HEK293 (cell line): Measurements from ENCODE around the gene NEMP1.

ENCODE experiments used
- CTCF ChIA-PET: fragments of 350-600 bp; formaldehyde crosslinking; extraction: SDS; loops from one replicate; lab custom pipeline; 2021; ENCODE audit warnings: antibody characterized with exemption; lab: Yijun Ruan, JAX
- POLR2A ChIA-PET: fragments of 300-600 bp; formaldehyde crosslinking; extraction: SDS; loops from one replicate; lab custom pipeline; 2020; ENCODE audit warnings: antibody characterized with exemption, inconsistent platforms; lab: Yijun Ruan, JAX
- H3K27ac ChIP-seq: fragments of 200-500 bp; sonication (Bioruptor generic); 2 replicates; pipeline ENCODE4 v1.5.1; 2014; ENCODE audit warnings: low read depth, low read length, control low read depth, inconsistent platforms; ENCODE audit errors: extremely low read depth
- H3K36me3 ChIP-seq, 2 experiments: fragments of 200-500 bp in 1 of 2; sonication (Bioruptor generic) in 1 of 2; 1 replicate in 1 of 2; 2 replicates in 1 of 2; pipeline ENCODE4 v1.5.1; 2014 to 2017; ENCODE audit warnings: inconsistent platforms in 2 of 2, low read length in 2 of 2; ENCODE audit not compliant: control insufficient read depth in 2 of 2, insufficient read depth in 1 of 2
- H3K4me1 ChIP-seq: fragments of 200-500 bp; sonication (Bioruptor generic); 2 replicates; pipeline ENCODE4 v1.5.1; 2014; ENCODE audit warnings: mild to moderate bottlenecking, low read length, inconsistent platforms; ENCODE audit not compliant: control insufficient read depth, insufficient read depth
- H3K4me3 ChIP-seq: 2 replicates; pipeline ENCODE4 v1.5.1; 2011; ENCODE audit warnings: low read depth, mild to moderate bottlenecking, control low read depth, low read length, moderate library complexity
- H3K9me3 ChIP-seq: fragments of 200-500 bp; sonication (Bioruptor generic); 2 replicates; pipeline ENCODE4 v1.5.1; 2014; ENCODE audit warnings: low read depth, low read length, inconsistent platforms; ENCODE audit not compliant: control insufficient read depth, insufficient read depth
- BCL11A ChIP-seq: fragments of 450-650 bp; formaldehyde crosslinking; IDR thresholded peaks from 2 replicates; pipeline ENCODE4 v1.5.1; 2016; ENCODE audit warnings: low read depth, missing biosample characterization, missing genetic modification characterization
- KLF16 ChIP-seq: fragments of 450-650 bp; formaldehyde crosslinking; IDR thresholded peaks from 2 replicates; pipeline ENCODE4 v1.5.1; 2017; ENCODE audit warnings: missing biosample characterization, missing genetic modification characterization
- KLF8 ChIP-seq: fragments of 450-650 bp; formaldehyde crosslinking; IDR thresholded peaks from 2 replicates; pipeline ENCODE4 v1.5.1; 2016; ENCODE audit warnings: missing biosample characterization, missing genetic modification characterization
- KLF9 ChIP-seq: fragments of 450-650 bp; formaldehyde crosslinking; IDR thresholded peaks from 2 replicates; pipeline ENCODE4 v1.5.1; 2016; ENCODE audit warnings: missing biosample characterization, missing genetic modification characterization, low read depth
- SALL2 ChIP-seq: fragments of 450-650 bp; formaldehyde crosslinking; IDR thresholded peaks from 2 replicates; pipeline ENCODE4 v1.5.0; 2017; ENCODE audit warnings: missing biosample characterization, mild to moderate bottlenecking, missing genetic modification characterization, borderline replicate concordance
- SP2 ChIP-seq: fragments of 450-650 bp; formaldehyde crosslinking; IDR thresholded peaks from 2 replicates; pipeline ENCODE4 v1.5.1; 2016; ENCODE audit warnings: missing biosample characterization, missing genetic modification characterization
- SP3 ChIP-seq: fragments of 450-650 bp; formaldehyde crosslinking; IDR thresholded peaks from 2 replicates; pipeline ENCODE4 v1.5.1; 2016; ENCODE audit warnings: missing biosample characterization, missing genetic modification characterization
- WT1 ChIP-seq: fragments of 450-650 bp; formaldehyde crosslinking; IDR thresholded peaks from 2 replicates; pipeline ENCODE4 v1.5.1; 2016; ENCODE audit warnings: missing biosample characterization, missing genetic modification characterization
- ZBTB20 ChIP-seq: fragments of 450-650 bp; formaldehyde crosslinking; IDR thresholded peaks from 2 replicates; pipeline ENCODE4 v1.5.1; 2016; ENCODE audit warnings: missing biosample characterization, missing genetic modification characterization
- ZBTB48 ChIP-seq: fragments of 450-650 bp; formaldehyde crosslinking; IDR thresholded peaks from 2 replicates; pipeline ENCODE4 v1.5.1; 2016; ENCODE audit warnings: missing biosample characterization, missing genetic modification characterization
- ZNF10 ChIP-seq: fragments of 450-650 bp; formaldehyde crosslinking; IDR thresholded peaks from 2 replicates; pipeline ENCODE4 v1.5.1; 2017; ENCODE audit warnings: missing biosample characterization, missing genetic modification characterization
- ZNF214 ChIP-seq: fragments of 450-650 bp; formaldehyde crosslinking; IDR thresholded peaks from 2 replicates; pipeline ENCODE4 v1.5.1; 2017; ENCODE audit warnings: missing biosample characterization, mild to moderate bottlenecking, missing genetic modification characterization, borderline replicate concordance
- ZNF266 ChIP-seq: fragments of 450-650 bp; formaldehyde crosslinking; IDR thresholded peaks from 2 replicates; pipeline ENCODE4 v1.5.1; 2016; ENCODE audit warnings: missing biosample characterization, missing genetic modification characterization, low read depth
- ZNF292 ChIP-seq: fragments of 450-650 bp; formaldehyde crosslinking; IDR thresholded peaks from 2 replicates; pipeline ENCODE4 v1.5.1; 2016; ENCODE audit warnings: low read depth, missing biosample characterization, missing genetic modification characterization, borderline replicate concordance
- ZNF335 ChIP-seq: fragments of 450-650 bp; formaldehyde crosslinking; conservative IDR thresholded peaks from 2 replicates; pipeline ENCODE4 v1.5.1; 2016; ENCODE audit warnings: missing biosample characterization, missing genetic modification characterization
- ZNF341 ChIP-seq: fragments of 450-650 bp; formaldehyde crosslinking; IDR thresholded peaks from 2 replicates; pipeline ENCODE4; 2016; ENCODE audit warnings: low read depth, missing biosample characterization, missing genetic modification characterization
- ZNF354C ChIP-seq: fragments of 450-650 bp; formaldehyde crosslinking; IDR thresholded peaks from 2 replicates; pipeline ENCODE4 v1.5.1; 2016; ENCODE audit warnings: missing biosample characterization, missing genetic modification characterization, low read depth, borderline replicate concordance
- ZNF423 ChIP-seq: fragments of 450-650 bp; formaldehyde crosslinking; IDR thresholded peaks from 2 replicates; pipeline ENCODE4 v1.5.1; 2016; ENCODE audit warnings: missing biosample characterization, missing genetic modification characterization
- ZNF544 ChIP-seq: fragments of 450-650 bp; formaldehyde crosslinking; IDR thresholded peaks from 2 replicates; pipeline ENCODE4 v1.5.0; 2017; ENCODE audit warnings: missing biosample characterization, missing genetic modification characterization
- ZNF560 ChIP-seq: fragments of 450-650 bp; formaldehyde crosslinking; IDR thresholded peaks from 2 replicates; pipeline ENCODE4 v1.5.1; 2017; ENCODE audit warnings: missing biosample characterization, missing genetic modification characterization, borderline replicate concordance
- ZSCAN30 ChIP-seq: fragments of 450-650 bp; IDR thresholded peaks from 2 replicates; pipeline ENCODE4 v1.5.1; 2018; ENCODE audit warnings: missing biosample characterization, mild to moderate bottlenecking, missing genetic modification characterization, moderate library complexity
- TF ChIP-seq, protein P1 (sequence below): fragments of 450-650 bp; formaldehyde crosslinking; IDR thresholded peaks from 2 replicates; pipeline ENCODE4 v1.5.1; 2016; ENCODE audit warnings: missing biosample characterization, missing genetic modification characterization
- TF ChIP-seq, protein P2 (sequence below): fragments of 450-650 bp; formaldehyde crosslinking; IDR thresholded peaks from 2 replicates; pipeline ENCODE4 v1.5.1; 2017; ENCODE audit warnings: missing biosample characterization, mild to moderate bottlenecking, missing genetic modification characterization, moderate library complexity
- TF ChIP-seq, protein P3 (sequence below): fragments of 450-650 bp; formaldehyde crosslinking; IDR thresholded peaks from 2 replicates; pipeline ENCODE4 v1.5.1; 2016; ENCODE audit warnings: missing biosample characterization, missing genetic modification characterization
- TF ChIP-seq, protein P4 (sequence below): fragments of 450-650 bp; formaldehyde crosslinking; IDR thresholded peaks from 2 replicates; pipeline ENCODE4 v1.5.1; 2017; ENCODE audit warnings: missing biosample characterization, missing genetic modification characterization
- TF ChIP-seq, protein P5 (sequence below): IDR thresholded peaks from 2 replicates; pipeline ENCODE4 v1.6.1; 2011; ENCODE audit warnings: mild to moderate bottlenecking, low read depth, low read length, borderline replicate concordance
- TF ChIP-seq, protein P6 (sequence below): fragments of 450-650 bp; formaldehyde crosslinking; IDR thresholded peaks from 2 replicates; pipeline ENCODE4 v1.5.1; 2016; ENCODE audit warnings: missing biosample characterization, missing genetic modification characterization

The NEMP1 gene

DNA sequence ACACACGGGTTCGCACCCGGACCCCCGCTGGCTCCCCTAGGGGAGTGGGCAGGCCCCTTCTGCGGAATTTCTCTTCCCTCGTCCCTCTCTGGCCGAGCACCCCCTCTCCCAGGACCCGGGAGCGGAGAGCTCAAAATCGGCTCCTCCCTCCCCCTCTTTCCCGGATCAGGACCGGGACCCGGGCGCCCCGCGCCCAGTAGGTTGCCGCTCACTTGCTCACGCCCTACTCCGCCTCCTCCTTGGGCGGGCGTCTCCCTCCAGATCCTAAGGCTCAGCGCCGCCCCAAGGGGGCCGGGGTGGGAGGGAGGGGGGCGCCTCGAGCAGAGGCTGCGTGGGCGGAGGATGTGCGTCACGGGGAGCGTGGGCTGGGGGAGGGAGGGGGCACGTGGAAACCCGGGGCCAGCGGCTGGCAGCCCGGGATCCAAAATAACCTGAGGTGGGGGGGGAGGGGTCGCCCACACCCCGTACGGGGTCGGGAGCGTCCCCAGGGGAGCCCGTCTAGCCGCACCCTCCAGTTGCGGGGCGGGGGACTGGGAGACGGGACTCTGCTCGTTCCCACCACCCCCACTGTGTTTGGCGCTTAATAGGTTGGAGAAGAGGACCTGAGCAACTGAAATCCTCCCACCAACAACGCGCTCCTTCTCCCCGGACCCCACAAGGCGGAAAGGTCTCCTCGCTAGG, 8.6 kb upstream of the NEMP1 start (continued):
- TF ChIP-seq ZNF335 (tag by site-specific recombination), result peak; percentile 16; the same call in 1 of the 2 replicates
- peak; percentile 51; the same call in 1 of the 2 replicates for TF ChIP-seq BCL11A
- TF ChIP-seq ZNF560 (tag by site-specific recombination), result no peak
- TF ChIP-seq ZNF423 (tag by site-specific recombination), result peak; percentile 73; the same call in 1 of the 2 replicates
- TF ChIP-seq, protein P1, sequence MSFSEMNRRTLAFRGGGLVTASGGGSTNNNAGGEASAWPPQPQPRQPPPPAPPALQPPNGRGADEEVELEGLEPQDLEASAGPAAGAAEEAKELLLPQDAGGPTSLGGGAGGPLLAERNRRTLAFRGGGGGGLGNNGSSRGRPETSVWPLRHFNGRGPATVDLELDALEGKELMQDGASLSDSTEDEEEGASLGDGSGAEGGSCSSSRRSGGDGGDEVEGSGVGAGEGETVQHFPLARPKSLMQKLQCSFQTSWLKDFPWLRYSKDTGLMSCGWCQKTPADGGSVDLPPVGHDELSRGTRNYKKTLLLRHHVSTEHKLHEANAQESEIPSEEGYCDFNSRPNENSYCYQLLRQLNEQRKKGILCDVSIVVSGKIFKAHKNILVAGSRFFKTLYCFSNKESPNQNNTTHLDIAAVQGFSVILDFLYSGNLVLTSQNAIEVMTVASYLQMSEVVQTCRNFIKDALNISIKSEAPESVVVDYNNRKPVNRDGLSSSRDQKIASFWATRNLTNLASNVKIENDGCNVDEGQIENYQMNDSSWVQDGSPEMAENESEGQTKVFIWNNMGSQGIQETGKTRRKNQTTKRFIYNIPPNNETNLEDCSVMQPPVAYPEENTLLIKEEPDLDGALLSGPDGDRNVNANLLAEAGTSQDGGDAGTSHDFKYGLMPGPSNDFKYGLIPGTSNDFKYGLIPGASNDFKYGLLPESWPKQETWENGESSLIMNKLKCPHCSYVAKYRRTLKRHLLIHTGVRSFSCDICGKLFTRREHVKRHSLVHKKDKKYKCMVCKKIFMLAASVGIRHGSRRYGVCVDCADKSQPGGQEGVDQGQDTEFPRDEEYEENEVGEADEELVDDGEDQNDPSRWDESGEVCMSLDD (tag by site-specific recombination), result 0 out of 2 replicates have a peak, but pooled peaks have one; percentile 9
- TF ChIP-seq, protein P2, sequence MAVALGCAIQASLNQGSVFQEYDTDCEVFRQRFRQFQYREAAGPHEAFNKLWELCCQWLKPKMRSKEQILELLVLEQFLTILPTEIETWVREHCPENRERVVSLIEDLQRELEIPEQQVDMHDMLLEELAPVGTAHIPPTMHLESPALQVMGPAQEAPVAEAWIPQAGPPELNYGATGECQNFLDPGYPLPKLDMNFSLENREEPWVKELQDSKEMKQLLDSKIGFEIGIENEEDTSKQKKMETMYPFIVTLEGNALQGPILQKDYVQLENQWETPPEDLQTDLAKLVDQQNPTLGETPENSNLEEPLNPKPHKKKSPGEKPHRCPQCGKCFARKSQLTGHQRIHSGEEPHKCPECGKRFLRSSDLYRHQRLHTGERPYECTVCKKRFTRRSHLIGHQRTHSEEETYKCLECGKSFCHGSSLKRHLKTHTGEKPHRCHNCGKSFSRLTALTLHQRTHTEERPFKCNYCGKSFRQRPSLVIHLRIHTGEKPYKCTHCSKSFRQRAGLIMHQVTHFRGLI, result 0 out of 2 replicates have a peak, but pooled peaks have one; percentile 24
- TF ChIP-seq KLF16, result 0 out of 2 replicates have a peak, but pooled peaks have one; percentile 5
- TF ChIP-seq ZNF292 (tag by site-specific recombination), result no peak
- TF ChIP-seq ZNF544, result no peak
- 0 out of 2 replicates have a peak, but pooled peaks have one; percentile 33 for TF ChIP-seq ZSCAN30 (tag by site-specific recombination)
- TF ChIP-seq ZBTB20 (tag by site-specific recombination), result peak; percentile 89
- TF ChIP-seq ZNF214 (tag by site-specific recombination), result no peak
- peak; percentile 68; the same call in 1 of the 2 replicates for TF ChIP-seq ZNF10
- TF ChIP-seq SP2, result peak; percentile 80
- no peak for TF ChIP-seq ZBTB48 (tag by site-specific recombination)
- TF ChIP-seq KLF8 (tag by site-specific recombination), result peak; percentile 72
- no peak for TF ChIP-seq ZNF341 (tag by site-specific recombination)
- no peak for TF ChIP-seq SALL2
- TF ChIP-seq ZNF354C (tag by site-specific recombination), result no peak
- TF ChIP-seq SP3 (tag by site-specific recombination), result peak; percentile 42

DNA sequence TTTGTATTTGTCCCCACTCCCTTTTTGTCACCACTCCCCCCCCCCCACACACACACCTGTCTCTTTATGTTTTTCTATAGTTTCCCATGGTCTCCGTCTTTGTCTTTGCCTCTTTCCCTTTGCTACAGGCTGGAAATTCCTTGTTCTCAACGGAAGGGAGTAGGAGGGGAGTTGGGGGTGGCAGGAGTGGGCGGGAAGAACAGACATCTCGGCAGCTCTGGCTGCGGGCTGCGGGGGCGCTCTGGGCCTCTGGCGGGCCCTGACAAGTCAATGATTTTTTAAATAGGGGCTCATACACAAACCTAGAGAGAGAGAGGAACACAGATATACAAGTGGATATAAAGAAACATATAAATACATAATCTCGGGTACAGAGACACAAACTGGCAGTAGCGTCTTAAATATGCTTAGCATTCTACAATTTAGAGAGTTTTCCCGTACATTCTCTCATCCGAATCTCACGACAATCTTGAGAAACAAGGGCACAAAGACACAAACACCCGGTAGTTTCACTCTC, 8.0 kb upstream of the NEMP1 start:
- Histone ChIP-seq H3K4me1 (peaks cover 12% of the 10 kb centered on the region), H3K9me3 (no peaks in the 10 kb centered on the region), H3K36me3 (peaks cover 0 to 10% of the 10 kb centered on the region in 2 experiments; a peak in 1 of 3 replicates), H3K4me3 (peak overlapping the region; percentile 55), H3K27ac (peak overlapping the region; percentile 86)
- ChIA-PET CTCF (interaction anchor here (1.6 kb wide), 1 partner anchor 25 kb away, joined by 5 read pairs; the partner anchor contains the start of gene STAT6), POLR2A (interaction anchor here (0.6 to 4.5 kb wide), 5 partner anchors 8 to 163 kb away, joined by 3 to 53 read pairs (median 6); partner anchors contain the start of genes LRP1 and NEMP1)
- TF ChIP-seq, protein P3, sequence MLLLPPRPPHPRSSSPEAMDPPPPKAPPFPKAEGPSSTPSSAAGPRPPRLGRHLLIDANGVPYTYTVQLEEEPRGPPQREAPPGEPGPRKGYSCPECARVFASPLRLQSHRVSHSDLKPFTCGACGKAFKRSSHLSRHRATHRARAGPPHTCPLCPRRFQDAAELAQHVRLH (tag by site-specific recombination), result no peak
- TF ChIP-seq WT1 (peak; percentile 85), KLF9 (tag by site-specific recombination) (0 out of 2 replicates have a peak, but pooled peaks have one; percentile 11), ZNF266 (tag by site-specific recombination) (no peak), SP2 (peak; percentile 4)
- TF ChIP-seq, protein P4, sequence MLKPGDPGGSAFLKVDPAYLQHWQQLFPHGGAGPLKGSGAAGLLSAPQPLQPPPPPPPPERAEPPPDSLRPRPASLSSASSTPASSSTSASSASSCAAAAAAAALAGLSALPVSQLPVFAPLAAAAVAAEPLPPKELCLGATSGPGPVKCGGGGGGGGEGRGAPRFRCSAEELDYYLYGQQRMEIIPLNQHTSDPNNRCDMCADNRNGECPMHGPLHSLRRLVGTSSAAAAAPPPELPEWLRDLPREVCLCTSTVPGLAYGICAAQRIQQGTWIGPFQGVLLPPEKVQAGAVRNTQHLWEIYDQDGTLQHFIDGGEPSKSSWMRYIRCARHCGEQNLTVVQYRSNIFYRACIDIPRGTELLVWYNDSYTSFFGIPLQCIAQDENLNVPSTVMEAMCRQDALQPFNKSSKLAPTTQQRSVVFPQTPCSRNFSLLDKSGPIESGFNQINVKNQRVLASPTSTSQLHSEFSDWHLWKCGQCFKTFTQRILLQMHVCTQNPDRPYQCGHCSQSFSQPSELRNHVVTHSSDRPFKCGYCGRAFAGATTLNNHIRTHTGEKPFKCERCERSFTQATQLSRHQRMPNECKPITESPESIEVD (tag by site-specific recombination), result no peak
- TF ChIP-seq, protein P5, sequence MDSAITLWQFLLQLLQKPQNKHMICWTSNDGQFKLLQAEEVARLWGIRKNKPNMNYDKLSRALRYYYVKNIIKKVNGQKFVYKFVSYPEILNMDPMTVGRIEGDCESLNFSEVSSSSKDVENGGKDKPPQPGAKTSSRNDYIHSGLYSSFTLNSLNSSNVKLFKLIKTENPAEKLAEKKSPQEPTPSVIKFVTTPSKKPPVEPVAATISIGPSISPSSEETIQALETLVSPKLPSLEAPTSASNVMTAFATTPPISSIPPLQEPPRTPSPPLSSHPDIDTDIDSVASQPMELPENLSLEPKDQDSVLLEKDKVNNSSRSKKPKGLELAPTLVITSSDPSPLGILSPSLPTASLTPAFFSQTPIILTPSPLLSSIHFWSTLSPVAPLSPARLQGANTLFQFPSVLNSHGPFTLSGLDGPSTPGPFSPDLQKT, result no peak
- TF ChIP-seq, protein P6, sequence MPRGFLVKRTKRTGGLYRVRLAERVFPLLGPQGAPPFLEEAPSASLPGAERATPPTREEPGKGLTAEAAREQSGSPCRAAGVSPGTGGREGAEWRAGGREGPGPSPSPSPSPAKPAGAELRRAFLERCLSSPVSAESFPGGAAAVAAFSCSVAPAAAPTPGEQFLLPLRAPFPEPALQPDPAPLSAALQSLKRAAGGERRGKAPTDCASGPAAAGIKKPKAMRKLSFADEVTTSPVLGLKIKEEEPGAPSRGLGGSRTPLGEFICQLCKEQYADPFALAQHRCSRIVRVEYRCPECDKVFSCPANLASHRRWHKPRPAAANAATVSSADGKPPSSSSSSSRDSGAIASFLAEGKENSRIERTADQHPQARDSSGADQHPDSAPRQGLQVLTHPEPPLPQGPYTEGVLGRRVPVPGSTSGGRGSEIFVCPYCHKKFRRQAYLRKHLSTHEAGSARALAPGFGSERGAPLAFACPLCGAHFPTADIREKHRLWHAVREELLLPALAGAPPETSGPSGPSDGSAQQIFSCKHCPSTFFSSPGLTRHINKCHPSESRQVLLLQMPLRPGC, result no peak
